Measurements from ENCODE around the gene BRINP1.

DNA sequence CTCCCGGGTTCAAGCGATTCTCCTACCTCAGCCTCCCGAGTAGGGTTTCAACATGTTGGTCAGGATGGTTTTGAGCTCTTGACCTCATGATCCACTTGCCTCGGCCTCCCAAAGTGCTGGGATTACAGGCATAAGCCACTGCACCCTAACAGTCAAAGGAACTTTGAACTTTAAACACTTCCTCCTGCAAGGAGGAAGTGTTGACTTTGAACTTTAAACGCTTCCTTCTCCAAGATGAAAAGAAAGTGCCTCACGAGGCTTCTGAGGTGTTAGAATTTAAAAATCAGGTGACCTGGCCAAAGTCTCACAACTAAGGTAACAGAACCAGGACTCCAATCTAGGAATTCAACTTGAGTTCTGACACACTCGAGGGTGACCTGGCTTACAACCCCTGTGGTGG, 150.9 kb downstream of the BRINP1 start:
- TF ChIP-seq, protein P1, sequence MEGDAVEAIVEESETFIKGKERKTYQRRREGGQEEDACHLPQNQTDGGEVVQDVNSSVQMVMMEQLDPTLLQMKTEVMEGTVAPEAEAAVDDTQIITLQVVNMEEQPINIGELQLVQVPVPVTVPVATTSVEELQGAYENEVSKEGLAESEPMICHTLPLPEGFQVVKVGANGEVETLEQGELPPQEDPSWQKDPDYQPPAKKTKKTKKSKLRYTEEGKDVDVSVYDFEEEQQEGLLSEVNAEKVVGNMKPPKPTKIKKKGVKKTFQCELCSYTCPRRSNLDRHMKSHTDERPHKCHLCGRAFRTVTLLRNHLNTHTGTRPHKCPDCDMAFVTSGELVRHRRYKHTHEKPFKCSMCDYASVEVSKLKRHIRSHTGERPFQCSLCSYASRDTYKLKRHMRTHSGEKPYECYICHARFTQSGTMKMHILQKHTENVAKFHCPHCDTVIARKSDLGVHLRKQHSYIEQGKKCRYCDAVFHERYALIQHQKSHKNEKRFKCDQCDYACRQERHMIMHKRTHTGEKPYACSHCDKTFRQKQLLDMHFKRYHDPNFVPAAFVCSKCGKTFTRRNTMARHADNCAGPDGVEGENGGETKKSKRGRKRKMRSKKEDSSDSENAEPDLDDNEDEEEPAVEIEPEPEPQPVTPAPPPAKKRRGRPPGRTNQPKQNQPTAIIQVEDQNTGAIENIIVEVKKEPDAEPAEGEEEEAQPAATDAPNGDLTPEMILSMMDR (conservative IDR thresholded peaks at IDR 0.05): no peak
- TF ChIP-seq EZH2 (IDR thresholded peaks at IDR 0.05; ENCODE audit: low read depth): no peak
